Spleen (tissue), 7 donors: ENCODE results near the gene XYLT1.

Source experiments
- CTCF ChIP-seq, 11 experiments: fragments of 200-600 bp in 7 of 11; fragments of 450-650 bp in 4 of 11; sonication (generic) in 4 of 11; IDR thresholded peaks in 8 of 11; conservative IDR thresholded peaks in 3 of 11; 1 replicate in 7 of 11; 2 replicates in 4 of 11; pipeline versions ENCODE4 v1.4.0 to v1.8.0; 2016 to 2021; ENCODE audit warnings: antibody characterized with exemption in 11 of 11, inconsistent platforms in 4 of 11, mild to moderate bottlenecking in 1 of 11
- POLR2AphosphoS5 ChIP-seq, 3 donors: sonication (generic); formaldehyde crosslinking; IDR thresholded peaks; one replicate each; pipeline ENCODE4 v1.5.1; 2017; ENCODE audit warnings: antibody characterized with exemption in 3 of 3
- donor health status: DM: no; HTN: no; CAD: no; lungs with moderate emphysema.
- donor health status: DM: no; HTN: no; CAD: no.
- donor health status: DM: no; HTN: no; CAD: no.

- no peak for TF ChIP-seq POLR2AphosphoS5 (IDR thresholded peaks at IDR 0.05)
- TF ChIP-seq CTCF (IDR thresholded peaks at IDR 0.05 in 8 of 11, conservative IDR thresholded peaks at IDR 0.05 in 3 of 11) = no peak
These were observed 225.0 kb downstream of the XYLT1 start for GRCh38 chr16:17245776-17246175.
